Inflammatory macrophage (primary cell): ENCODE data around the gene KCNQ5.

ENCODE experiments used
- DNase-seq, 2 donors: peaks; one replicate each; pipeline ENCODE4 v3.0.0-alpha.2; 2020 to 2022

The KCNQ5 gene

DNA sequence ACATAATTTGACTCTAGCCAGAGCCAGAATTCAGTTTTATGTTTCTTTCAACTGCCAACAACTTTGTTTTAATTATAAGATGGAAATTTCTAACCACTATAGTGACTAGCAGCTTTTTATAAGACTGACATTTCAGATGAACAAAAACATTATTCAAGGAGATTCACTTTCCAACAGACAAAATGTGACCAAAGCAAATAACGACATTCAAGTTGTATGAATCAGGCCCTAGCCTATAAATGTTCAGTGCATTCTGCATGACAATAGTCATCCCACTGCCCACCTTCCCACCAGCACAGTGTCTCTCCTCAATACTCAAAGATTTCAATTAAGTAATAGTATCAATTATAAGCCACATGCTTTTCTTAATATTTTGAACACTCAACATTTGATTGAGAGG lies 402.7 kb downstream of the KCNQ5 start:
- DNase-seq, result no peak

DNA sequence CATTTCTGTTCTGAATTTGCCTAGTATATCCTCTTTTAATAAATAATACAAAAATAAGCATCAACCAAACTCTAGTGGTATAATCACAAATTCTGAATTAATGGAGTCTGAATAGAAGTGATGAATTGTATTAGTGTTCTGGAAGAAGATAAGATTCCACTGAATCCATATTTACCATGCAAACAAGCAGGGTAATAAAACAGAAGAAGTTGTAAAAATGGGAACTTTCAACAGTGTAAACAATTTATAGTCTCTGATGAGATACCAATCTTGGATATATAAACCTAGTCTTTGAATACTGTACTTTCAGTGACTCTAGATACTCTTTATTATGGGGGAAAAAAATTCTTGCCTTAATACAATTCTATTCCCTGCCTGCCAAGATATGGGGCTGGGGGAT lies 405.8 kb downstream of the KCNQ5 start:
- no peak for DNase-seq

DNA sequence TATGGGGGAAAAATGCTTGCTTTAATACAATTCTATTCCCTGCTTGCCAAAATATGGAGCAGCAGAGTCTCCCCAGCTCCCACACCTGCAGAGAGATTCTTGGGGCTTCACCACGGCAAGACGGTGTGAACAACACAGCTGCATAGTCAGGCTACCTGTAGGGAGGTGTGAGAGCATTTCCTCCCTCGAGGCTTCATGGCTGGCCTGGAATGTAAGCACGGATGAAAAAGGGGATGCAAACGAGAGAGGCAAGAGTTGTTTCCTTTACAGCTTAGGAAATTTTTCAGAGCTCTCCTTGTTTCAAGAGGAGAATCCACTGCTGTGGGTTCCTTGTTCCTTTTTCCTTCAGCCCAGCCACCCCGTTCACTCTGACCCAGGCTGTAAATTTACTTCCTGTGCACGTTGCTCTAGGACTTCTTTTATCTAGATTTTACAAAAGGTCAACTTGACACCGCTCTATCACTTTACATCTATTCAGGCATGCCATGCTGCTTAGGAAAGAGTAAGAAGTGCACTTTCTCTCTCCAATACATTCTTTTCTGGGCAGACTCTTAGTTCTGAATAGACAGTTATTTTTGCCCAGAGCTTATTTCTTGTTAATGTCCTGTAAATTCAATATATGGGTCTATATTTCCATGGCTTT lies 406.4 kb downstream of the KCNQ5 start:
- DNase-seq, result peak in 1 of 2 donors; percentile 1

DNA sequence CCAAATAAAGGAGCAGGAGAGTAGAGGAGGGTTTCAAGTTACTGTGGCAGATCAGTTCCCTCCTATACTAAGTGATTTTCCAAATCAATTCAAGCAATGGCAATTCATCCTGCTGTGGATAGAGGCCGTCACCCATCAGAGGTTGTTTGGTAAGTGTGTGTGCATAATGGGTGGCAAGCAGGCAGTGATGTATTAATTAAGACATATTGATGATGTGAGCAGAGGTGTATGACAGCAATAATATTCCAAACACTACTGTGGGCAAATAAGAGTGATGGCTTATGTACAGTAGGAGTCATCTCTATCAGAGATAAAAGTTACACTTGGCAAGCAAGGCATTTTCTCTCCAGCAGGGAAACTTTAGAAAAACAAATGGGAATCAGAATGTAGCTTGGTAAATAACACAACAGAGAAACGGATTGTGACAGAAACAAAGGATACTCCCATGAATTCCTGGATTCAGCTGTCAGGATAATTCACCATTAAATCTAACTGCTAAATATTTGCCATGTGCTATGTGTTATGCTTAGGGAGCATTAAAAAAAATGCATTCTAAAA lies 407.1 kb downstream of the KCNQ5 start:
- no peak for DNase-seq

DNA sequence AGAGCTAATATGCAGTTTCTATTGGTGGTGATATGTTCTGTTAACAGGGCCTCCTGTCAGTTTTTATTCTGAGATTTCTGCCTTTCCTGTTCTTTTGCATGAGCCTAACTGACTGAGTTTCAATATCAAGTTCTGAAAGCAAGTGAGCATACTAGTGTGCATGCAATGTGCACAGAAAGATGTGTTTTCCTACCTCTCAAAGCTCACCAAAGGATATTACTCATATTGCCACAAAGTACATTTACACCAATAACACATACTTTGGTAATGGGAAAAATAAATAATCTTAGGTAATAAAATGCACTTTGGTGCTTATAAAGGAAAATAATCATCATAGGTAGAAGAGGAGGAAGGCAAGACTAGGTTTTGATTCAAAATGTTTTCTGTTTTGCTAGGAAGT lies 408.4 kb downstream of the KCNQ5 start:
- no peak for DNase-seq

DNA sequence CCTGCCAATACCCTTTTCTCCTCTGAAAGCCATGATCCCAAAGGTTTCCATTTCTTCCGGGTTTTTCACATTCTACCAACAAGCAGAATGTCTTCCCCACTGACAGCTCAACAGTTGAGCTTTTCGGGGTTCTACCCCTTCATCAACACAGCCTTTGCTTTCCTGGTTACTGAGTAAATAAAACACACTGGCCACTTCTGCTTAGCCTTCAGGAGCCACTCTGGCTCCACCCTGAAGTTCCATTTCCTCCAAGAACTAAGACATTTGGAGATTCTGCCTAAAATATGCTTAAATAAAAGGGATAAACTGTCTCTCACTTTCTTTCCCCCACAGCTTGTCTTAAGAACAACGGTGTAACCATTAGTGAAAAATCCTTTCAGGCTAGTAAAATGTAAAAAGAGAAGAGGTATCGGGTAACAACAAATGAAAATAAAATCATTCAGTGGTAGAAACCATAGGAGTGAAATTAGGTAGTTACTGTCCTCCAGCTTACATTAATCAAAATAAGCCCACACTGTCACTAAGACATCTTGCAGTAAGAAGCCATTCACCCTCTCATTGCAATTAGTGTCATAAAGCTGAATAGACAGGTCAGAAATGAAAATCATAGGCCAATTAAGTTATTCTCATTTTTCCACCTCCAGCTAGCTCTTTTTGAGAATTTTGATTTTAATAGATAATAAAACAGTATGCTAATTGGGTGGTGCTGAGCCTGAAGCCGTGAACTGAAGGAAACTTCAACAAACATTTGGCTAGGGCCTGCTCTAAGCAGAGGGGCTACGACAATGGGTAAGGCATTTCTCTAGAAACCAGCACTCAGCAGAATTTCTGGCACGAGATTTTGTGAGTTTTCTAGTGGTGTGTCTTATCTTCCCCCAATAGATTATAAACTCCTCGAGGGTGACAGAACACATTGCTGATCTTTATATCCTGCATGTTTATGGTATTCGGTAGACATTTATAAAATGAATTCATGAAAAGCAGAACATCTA lies 409.2 kb downstream of the KCNQ5 start:
- no peak for DNase-seq

DNA sequence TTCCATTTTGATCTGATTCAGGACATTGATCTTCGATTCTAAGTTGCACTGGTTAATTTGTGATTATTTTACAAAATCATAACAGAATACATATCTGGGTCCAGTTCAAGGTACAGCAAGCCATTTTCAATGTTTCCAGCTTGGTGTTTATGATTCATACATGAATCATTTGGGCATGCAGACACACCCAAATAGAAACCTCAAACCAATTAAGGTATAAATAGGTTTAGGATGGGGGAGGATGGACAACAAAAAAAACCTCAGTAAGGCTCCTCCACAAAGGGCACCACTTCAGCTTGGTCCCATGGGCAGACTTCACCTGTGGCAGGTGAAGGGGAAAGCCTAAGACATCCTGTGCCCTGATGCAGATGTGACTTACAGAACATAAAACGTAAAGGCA lies 410.7 kb downstream of the KCNQ5 start:
- DNase-seq, result no peak

DNA sequence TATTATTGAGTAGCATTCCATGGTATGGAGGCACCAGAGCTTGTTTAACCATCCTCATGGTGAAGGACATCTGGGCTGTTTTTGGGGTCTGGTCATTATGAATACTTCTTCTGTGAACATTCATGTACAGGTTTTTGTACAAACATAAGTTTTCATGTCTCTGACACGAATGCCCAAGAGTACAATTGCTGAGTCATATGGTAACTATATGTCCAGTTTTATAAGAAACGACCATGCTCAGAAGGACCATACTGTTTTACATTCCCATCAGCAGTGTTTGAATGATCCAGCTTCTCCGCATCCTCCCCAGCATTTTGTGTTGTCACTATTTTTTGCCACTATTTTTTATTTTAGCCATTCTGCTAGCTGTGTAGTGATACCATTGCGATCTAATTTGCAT lies 414.8 kb downstream of the KCNQ5 start:
- DNase-seq, result no peak

DNA sequence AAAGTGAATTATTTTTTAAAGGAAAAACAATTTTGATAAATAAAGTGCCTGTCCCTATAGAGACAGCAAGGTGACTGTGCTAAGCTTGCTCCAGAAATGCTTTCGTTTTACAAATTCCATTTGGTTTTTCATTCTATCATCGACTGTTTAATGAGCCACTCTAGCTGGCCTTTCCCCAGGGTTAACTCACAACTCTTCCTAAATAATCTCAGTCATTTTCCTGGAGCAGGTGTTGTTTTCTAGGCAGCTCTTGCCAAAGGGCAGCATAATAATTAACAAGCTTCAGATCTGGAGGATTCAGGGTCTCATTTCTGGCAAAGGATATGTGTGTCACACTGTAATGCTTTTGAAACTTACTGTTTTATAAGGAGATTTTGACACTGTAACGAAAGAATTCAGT lies 419.2 kb downstream of the KCNQ5 start:
- DNase-seq, result no peak

DNA sequence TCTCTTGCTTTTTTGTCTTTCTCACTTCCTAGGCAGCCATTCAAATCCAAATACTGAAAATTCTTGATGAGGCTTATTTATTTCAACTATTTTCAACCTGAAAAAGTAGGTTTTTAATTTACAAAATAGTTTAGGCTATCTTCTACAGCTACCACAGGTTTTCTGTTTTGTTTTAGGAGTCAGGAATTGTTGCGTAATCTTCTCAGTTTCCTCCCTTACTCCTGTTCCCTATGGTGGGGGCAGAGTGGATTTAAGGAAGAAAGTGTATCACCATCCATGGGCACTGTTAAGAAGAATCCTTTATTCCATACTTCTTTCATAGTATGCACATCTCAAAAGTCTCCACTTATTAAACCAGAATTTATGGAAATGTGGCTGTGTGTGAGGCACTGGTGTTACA lies 421.0 kb downstream of the KCNQ5 start:
- no peak for DNase-seq

DNA sequence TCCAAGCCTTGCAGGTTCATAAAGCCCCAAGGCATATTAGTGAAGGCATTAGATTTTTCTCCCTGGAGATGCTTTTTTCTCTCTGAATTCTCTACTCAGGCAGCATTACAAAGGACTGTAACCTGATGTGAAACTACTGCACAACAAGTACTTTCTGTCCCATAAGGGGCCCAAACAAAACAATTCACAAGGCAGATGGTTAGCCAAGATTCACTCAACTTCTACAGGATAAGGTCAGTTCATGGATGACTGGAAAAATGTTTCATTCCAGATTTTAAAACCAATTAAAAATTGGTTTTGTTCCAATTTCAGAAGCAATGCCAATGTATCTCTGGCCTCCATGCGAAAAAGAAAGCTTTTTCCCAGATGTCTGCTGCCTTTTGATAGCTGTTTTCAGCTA lies 421.6 kb downstream of the KCNQ5 start:
- no peak for DNase-seq

DNA sequence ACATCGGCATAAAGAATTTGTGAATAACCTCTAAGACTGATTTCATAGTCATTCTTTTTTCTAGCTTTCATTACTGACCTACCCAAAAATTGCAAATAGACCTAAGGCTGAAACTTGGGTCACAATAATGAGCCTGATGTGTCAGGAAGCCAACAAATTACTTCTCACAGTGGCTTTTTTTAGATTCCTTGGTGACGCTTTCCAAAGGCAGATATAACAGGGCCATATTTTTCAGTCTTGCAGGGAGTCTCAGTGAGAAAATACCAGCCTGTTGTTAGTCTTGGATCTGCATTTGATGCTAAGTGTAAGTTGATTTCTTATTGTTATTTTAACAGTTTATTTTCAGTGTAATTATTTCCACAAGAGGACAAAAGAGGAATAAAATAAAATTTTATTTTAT lies 423.7 kb downstream of the KCNQ5 start:
- DNase-seq, result no peak

DNA sequence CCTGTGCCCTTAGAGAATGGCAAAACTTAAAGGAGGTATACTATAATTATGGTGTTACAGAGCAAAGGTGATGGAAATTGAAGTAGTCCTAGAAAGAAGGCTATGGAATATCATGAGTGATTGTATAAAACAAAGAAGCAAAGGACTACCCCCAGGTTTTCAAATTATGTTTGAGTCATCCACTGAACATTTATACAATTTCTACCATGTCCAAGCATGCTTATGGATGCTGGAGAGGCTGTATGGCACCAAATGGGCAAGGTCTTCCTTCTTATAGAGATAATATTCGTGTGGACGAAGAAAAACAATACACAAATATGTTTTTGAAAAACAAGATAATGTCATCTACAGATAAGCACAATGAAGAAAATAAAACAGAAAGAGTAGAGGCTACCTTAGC lies 425.9 kb downstream of the KCNQ5 start:
- no peak for DNase-seq

DNA sequence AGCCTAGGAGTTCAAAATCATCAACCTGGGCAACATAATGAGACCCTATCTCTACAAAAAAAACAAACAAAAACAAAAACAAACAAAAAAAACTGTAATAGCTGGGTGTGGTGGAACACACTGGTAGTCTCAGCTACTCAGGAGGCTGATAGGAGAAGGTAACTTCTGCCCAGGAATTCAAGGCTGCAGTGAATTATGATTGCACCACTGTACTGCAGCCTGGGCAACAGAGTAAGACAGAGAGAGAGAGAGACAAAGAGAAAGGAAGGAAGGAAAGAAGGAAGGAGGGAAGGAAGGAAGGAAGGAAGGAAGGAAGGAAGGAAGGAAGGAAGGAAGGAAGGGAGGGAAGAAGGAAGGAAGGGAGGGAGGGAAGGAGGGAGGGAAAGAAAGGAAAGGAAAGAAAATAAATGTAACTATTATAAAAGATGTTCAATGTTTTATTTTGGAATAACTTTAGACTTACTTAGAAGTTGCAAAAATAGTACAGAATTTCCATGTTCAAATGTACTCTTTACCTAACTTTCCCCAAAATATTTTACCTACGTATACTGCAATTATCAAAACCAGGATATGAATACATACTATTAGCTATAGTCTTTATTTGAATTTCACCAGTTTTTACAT lies 428.2 kb downstream of the KCNQ5 start:
- no peak for DNase-seq

DNA sequence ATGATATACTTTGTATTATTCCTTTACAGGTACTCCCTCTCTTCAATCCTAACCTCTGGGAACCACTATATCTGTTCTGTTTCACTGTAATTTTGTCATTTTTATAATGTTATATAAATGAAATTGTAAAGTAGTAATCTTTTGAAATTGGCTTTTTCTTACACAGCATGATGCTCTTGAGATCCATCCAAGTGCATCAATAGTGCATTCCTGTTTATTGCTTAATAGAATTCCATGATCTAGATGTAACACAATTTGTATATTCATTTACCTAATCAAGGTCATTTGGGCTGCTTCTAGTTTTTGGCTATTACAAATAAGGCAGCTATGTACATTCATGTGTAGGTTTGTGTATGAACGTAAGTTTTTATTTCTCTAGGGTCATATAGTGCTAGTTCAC lies 428.8 kb downstream of the KCNQ5 start:
- no peak for DNase-seq

DNA sequence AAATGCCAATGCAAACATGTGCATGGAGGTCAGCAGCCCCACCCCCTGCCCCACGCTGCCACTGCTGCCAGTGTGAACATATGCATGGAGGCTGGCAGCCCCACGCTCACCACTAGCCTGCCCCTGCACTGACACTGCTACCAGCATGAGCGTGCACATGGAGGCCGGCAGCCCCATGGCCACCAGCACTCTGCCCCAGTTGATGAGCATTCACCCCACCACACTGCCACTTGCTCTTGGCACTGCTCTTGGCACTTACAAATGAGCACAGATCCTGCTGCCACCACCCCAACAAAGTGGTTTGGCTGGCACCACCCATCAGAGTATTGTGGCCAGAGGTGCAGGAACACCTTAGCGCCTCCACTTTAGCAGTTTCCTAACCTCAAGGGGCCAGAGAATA lies 429.3 kb downstream of the KCNQ5 start:
- DNase-seq, result no peak

DNA sequence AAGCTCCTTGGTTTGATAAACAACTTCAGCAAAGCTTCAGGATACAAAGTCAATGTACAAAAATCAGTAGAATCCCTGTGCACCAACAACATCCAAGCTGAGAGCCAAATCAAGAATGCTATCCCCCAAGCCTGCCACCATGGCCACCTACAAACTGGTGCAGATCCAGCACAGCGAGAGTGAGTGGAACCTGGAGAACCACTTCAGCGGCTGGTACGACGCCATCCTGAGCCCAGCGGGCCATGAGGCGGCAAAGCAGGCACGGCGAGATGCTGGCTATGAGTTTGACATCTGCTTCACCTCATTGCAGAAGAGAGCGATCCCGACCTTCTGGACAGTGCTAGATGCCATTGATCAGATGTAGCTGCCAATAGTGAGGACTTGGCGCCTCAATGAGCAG lies 433.1 kb downstream of the KCNQ5 start:
- no peak for DNase-seq

DNA sequence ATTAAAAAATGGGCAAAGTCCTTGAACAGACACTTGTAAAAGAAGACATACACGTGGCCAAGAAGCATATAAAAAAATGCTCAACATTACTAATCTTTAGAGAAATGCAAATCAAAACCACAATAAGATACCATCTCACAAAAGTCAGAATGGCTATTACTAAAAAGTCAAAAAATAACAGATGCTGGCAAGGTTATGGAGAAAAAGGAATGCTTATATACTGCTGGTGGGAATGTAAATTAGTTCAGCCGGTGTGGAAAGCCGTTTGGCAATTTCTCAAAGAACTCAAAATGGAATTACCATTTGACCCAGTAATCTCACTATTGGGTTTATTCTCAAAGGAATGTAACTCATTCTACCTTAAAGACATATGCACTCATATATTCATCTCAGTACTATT lies 436.9 kb downstream of the KCNQ5 start:
- DNase-seq, result no peak

DNA sequence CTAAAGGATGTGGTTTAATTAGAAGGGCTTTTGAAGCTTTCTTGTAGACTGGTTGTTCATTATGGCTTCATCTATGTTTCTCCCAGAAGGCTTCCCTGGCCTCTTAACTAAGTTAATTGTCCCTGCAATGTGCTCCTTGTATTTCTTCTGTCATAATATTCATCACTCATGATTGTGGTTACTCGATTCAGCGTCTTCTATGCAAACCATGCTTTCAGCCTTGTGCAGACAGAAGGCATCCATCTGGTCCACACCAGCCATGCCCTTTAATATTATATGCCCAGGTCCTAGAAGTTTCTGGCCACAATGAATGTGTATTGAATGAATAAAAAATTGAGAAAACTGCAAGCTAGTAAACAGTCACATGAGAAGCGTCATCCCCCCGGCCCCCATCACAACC lies 440.3 kb downstream of the KCNQ5 start:
- no peak for DNase-seq

DNA sequence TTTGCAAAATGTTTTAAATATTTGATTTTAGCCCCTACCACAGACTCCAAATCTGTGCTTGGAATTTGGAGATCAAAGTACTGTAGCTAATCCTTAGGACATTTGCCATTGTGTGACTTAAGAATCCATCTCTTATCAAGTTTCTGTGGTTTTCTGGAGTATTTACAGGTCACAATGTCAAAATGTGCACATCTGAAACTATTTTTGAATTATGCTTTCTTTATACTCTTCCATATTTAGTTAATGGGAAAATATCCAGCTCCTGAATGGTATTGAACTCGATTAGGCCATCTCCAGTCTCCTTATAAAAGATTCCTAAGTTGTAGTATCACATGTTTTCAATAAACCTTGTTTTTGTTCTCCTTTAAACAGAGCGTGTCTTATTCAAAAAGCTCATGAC lies 441.0 kb downstream of the KCNQ5 start:
- DNase-seq, result no peak

DNA sequence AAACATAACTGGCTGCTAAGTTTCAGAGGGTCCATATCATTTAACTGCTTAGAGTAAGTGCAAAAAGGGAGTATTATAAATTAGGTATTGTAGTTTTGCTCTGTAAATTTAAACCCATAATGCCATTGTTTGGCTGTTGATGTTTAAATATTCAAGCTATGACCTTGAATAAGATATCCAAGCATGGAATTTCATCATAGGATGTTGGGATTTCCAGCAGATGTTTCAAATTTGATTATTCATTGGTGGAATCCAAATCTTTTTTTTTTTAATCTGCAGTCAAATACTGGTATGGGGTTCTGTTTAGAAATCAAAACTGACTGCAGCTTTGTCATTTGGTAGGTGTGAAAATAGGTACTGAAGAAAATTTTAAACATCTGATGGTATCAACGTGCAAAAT lies 442.4 kb downstream of the KCNQ5 start:
- no peak for DNase-seq

DNA sequence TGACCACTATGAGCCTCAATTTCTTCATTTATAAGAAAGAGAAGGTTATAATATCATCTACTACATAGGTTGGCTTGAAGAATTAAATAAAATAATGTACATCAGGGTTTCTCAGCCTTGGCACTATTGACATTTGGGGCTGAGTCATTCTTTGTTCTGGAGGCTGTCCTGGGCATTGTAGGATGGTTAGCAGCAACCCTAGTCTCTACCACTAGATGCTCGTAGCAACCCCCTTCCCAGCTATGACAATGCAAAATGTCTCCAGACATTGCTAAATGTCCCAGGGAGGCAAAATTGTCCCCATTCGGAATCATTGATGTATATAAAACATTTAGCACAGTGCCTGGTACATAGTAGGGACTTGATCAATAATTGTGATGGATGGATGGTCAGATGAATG lies 451.4 kb downstream of the KCNQ5 start:
- no peak for DNase-seq

DNA sequence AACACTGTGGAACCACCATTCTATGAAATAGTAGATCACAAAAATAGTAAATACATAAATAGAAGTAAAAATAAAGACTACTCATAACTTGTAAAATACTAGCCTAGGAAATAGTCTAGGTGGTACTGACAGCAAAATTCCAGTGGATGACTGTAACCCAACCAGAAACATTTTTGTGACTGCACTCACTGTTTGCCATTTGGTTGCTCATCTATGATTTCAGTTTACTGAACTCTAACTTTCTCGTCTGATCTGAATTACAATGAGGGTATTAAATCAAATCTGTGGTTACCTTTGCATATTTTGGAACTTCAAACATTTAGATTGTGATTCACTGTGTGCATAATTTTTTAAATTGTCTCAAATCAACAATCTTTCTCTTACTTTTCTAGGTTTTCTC lies 452.3 kb downstream of the KCNQ5 start:
- no peak for DNase-seq
